GM18507 (cell line): ENCODE measurements around the gene KIF20A.
A peak's percentile ranks its signal among the peaks of the same experiment; 100 is the strongest.
"Not testable (repeated sequence)": the region's sequence is repeated elsewhere in the genome, so short reads cannot be mapped to it uniquely, and the experiment has no call there.

Source experiments
- DNase-seq: peaks from one replicate; pipeline ENCODE4 v3.0.0; 2011; ENCODE audit warnings: low read depth; ENCODE audit not compliant: insufficient read length; ENCODE audit errors: extremely low spot score
- FAIRE-seq: peaks from 2 replicates; lab custom pipeline; 2011; peaks lifted over from hg19 to GRCh38; lab: Jason Lieb, UNC

The KIF20A gene

GRCh38 chr5:138178516-138179276 lies at the start of gene KIF20A, which contains the start of gene BRD8:
TSS of gene KIF20A (plus strand) at chr5:138179112. CDS start at chr5:138179681, 569 bp downstream.
TSS of gene BRD8 (minus strand) at chr5:138178630. CDS start at chr5:138178614, 16 bp downstream.
- DNase-seq (peak; percentile 84), FAIRE-seq (peak; percentile 96)

GRCh38 chr5:138129347-138129746 lies 49.6 kb upstream of the KIF20A start:
- FAIRE-seq = no peak
- no peak for DNase-seq

GRCh38 chr5:138132543-138132942 lies 46.4 kb upstream of the KIF20A start:
- FAIRE-seq = no peak
- DNase-seq = no peak

- DNase-seq (no peak), FAIRE-seq (no peak)
Observed at GRCh38 chr5:138138949-138139780, 39.7 kb upstream of the KIF20A start, which contains the start of gene NME5. TSS of gene NME5 (minus strand) at chr5:138139428. CDS start at chr5:138138780, 648 bp downstream.

GRCh38 chr5:138139781-138140090 lies 39.2 kb upstream of the KIF20A start:
- FAIRE-seq (no peak), DNase-seq (no peak)

GRCh38 chr5:138140268-138140667 lies 38.6 kb upstream of the KIF20A start:
- DNase-seq (no peak), FAIRE-seq (no peak)

GRCh38 chr5:138141734-138142133 lies 37.2 kb upstream of the KIF20A start:
- FAIRE-seq (no peak), DNase-seq (no peak)

GRCh38 chr5:138143578-138143977 lies 35.3 kb upstream of the KIF20A start:
- not testable (repeated sequence) for FAIRE-seq, DNase-seq

GRCh38 chr5:138148811-138149210 lies 30.1 kb upstream of the KIF20A start:
- DNase-seq (no peak), FAIRE-seq (no peak)

- FAIRE-seq (no peak), DNase-seq (no peak)
Observed at GRCh38 chr5:138149530-138149929, 29.4 kb upstream of the KIF20A start.

GRCh38 chr5:138155977-138156376 lies 22.9 kb upstream of the KIF20A start:
- not testable (repeated sequence) for FAIRE-seq, DNase-seq

GRCh38 chr5:138157626-138158025 lies 21.3 kb upstream of the KIF20A start:
- FAIRE-seq (no peak), DNase-seq (no peak)

- FAIRE-seq = no peak
- DNase-seq = no peak
Observed at GRCh38 chr5:138159666-138160065, 19.2 kb upstream of the KIF20A start.

- FAIRE-seq = no peak
- no peak for DNase-seq
Observed at GRCh38 chr5:138160706-138161105, 18.2 kb upstream of the KIF20A start.

GRCh38 chr5:138163721-138164120 lies 15.2 kb upstream of the KIF20A start:
- DNase-seq (no peak), FAIRE-seq (no peak)

- no peak for DNase-seq
- no peak for FAIRE-seq
Observed at GRCh38 chr5:138169124-138169523, 9.8 kb upstream of the KIF20A start.

GRCh38 chr5:138170299-138170698 lies 8.6 kb upstream of the KIF20A start:
- FAIRE-seq = no peak

GRCh38 chr5:138177941-138178515 lies 884 bp upstream of the KIF20A start:
- no peak for DNase-seq
- peak; percentile 24 for FAIRE-seq

More at GRCh38 chr5:138170299-138170698, 8.6 kb upstream of the KIF20A start:
- no peak for DNase-seq

- no peak for FAIRE-seq
- no peak for DNase-seq
Observed at GRCh38 chr5:138179277-138179857, 455 bp downstream of the KIF20A start.
